Breast epithelium (tissue), 3 donors: Measurements from ENCODE around the gene CHN1.

ENCODE experiments used
- POLR2A ChIP-seq: fragments of 450-650 bp; IDR thresholded peaks from one replicate; pipeline ENCODE4 v1.6.1; 2016; ENCODE audit warnings: antibody characterized with exemption, mild to moderate bottlenecking, moderate library complexity
- TF ChIP-seq, protein P1 (sequence below), 3 donors: fragments of 450-650 bp; IDR thresholded peaks; one replicate each; pipeline ENCODE4 v1.5.1; 2016 to 2017; ENCODE audit warnings: antibody characterized with exemption in 3 of 3, mild to moderate bottlenecking in 3 of 3, moderate library complexity in 3 of 3

DNA sequence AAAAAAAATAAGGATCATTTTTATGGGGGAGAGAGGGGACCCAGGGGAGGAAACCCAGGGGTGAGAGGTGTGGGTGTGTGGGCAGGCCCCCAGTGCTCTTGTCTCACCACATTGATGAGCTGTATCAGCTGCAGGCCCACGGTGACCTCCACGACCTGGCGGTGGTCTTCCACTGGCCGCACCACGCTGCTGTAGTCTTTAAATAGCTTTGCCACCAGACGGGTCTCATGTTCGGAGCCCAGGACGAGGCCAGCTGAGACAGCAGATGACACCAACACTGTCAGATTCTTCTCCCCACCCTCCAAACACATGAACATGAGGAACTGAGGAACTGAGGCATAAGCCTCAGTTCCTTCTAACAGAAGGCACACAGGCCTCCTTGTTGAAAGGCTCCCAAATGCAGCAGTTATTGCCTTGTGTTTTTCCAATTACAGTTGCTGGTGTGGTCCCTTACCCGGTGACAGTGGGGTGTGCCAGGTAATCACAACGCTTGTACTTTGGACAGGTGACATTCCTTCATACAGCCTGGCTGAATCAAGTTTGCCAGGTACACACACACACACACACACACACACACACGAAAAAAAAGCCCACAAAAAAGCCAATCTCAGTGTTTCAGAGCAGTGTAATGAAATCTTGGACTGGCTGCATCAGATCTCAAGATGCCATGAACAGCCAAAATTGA lies 245.7 kb downstream of the CHN1 start:
- no peak for TF ChIP-seq POLR2A
- TF ChIP-seq, protein P1, sequence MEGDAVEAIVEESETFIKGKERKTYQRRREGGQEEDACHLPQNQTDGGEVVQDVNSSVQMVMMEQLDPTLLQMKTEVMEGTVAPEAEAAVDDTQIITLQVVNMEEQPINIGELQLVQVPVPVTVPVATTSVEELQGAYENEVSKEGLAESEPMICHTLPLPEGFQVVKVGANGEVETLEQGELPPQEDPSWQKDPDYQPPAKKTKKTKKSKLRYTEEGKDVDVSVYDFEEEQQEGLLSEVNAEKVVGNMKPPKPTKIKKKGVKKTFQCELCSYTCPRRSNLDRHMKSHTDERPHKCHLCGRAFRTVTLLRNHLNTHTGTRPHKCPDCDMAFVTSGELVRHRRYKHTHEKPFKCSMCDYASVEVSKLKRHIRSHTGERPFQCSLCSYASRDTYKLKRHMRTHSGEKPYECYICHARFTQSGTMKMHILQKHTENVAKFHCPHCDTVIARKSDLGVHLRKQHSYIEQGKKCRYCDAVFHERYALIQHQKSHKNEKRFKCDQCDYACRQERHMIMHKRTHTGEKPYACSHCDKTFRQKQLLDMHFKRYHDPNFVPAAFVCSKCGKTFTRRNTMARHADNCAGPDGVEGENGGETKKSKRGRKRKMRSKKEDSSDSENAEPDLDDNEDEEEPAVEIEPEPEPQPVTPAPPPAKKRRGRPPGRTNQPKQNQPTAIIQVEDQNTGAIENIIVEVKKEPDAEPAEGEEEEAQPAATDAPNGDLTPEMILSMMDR (IDR thresholded peaks at IDR 0.05), result no peak
